ENCODE measurements around the gene ADAMTSL3.
"Not testable (repeated sequence)": the region's sequence is repeated elsewhere in the genome, so short reads cannot be mapped to it uniquely, and the experiment has no call there.

The ADAMTSL3 gene

GRCh38 chr15:83919978-83920510, 266.1 kb downstream of the ADAMTSL3 start:
- no peak for DNase-seq (ENCODE audit: low spot score)

- no peak for DNase-seq (ENCODE audit: low spot score)
Measured at GRCh38 chr15:83922649-83923294, 268.8 kb downstream of the ADAMTSL3 start.

GRCh38 chr15:83926116-83926515, 272.2 kb downstream of the ADAMTSL3 start:
- no peak for DNase-seq (ENCODE audit: low spot score)

GRCh38 chr15:83927704-83928391, 273.9 kb downstream of the ADAMTSL3 start:
- no peak for DNase-seq (ENCODE audit: low spot score)

- no peak for DNase-seq (ENCODE audit: low spot score)
Measured at GRCh38 chr15:83928392-83928734, 274.4 kb downstream of the ADAMTSL3 start.

- no peak for DNase-seq (ENCODE audit: low spot score)
Measured at GRCh38 chr15:83928878-83929418, 275.0 kb downstream of the ADAMTSL3 start.

GRCh38 chr15:83929619-83930018, 275.7 kb downstream of the ADAMTSL3 start:
- DNase-seq (ENCODE audit: low spot score), result no peak

GRCh38 chr15:83930392-83931212, 276.7 kb downstream of the ADAMTSL3 start:
- no peak for DNase-seq (ENCODE audit: low spot score)

- no peak for DNase-seq (ENCODE audit: low spot score)
Measured at GRCh38 chr15:83935774-83936173, 281.9 kb downstream of the ADAMTSL3 start.

- no peak for DNase-seq (ENCODE audit: low spot score)
Measured at GRCh38 chr15:83940136-83940535, 286.2 kb downstream of the ADAMTSL3 start.

GRCh38 chr15:83943043-83943442, 289.1 kb downstream of the ADAMTSL3 start:
- DNase-seq (ENCODE audit: low spot score), result no peak

GRCh38 chr15:83943849-83944404, 290.0 kb downstream of the ADAMTSL3 start:
- no peak for DNase-seq (ENCODE audit: low spot score)

GRCh38 chr15:83947156-83947555, 293.2 kb downstream of the ADAMTSL3 start:
- no peak for DNase-seq (ENCODE audit: low spot score)

GRCh38 chr15:83954506-83954905, 300.6 kb downstream of the ADAMTSL3 start:
- no peak for DNase-seq (ENCODE audit: low spot score)

- DNase-seq (ENCODE audit: low spot score), result no peak
Measured at GRCh38 chr15:83955806-83956265, 301.9 kb downstream of the ADAMTSL3 start.

- DNase-seq (ENCODE audit: low spot score), result no peak
Measured at GRCh38 chr15:83956887-83957286, 303.0 kb downstream of the ADAMTSL3 start.

GRCh38 chr15:83959477-83959876, 305.6 kb downstream of the ADAMTSL3 start:
- no peak for DNase-seq (ENCODE audit: low spot score)

- no peak for DNase-seq (ENCODE audit: low spot score)
Measured at GRCh38 chr15:83960192-83960829, 306.4 kb downstream of the ADAMTSL3 start.

GRCh38 chr15:83961311-83961710, 307.4 kb downstream of the ADAMTSL3 start:
- no peak for DNase-seq (ENCODE audit: low spot score)

- DNase-seq (ENCODE audit: low spot score), result not testable (repeated sequence)
Measured at GRCh38 chr15:83964967-83965366, 311.0 kb downstream of the ADAMTSL3 start.

- no peak for DNase-seq (ENCODE audit: low spot score)
Measured at GRCh38 chr15:83970295-83970890, 316.5 kb downstream of the ADAMTSL3 start.
